HCT116 (cell line): Measurements from ENCODE around the gene FBXO7. TPM values are rescaled to one million over a fixed set of nuclear protein-coding genes. Genes with fewer than 3 reads are reported as not detected.

Source experiments
- ATAC-seq: fragments of 200-7000 bp; cut with Tn5 transposase; 2 replicates; pipeline ENCODE4 v1.9.1; 2020; ENCODE audit warnings: mild to moderate bottlenecking, moderate library complexity
- BruUV-seq: library from RNA; stranded (reverse); fragments of 400-500 nt; replicated peaks from 2 replicates; lab custom pipeline; 2021; lab: Mats Ljungman, UMichigan
- CTCF ChIA-PET: fragments of 300-600 bp; sonication (Branson Sonifier 250); formaldehyde crosslinking; loops from one replicate; lab custom pipeline; 2021; ENCODE audit warnings: antibody characterized with exemption; lab: Charles Lee
- POLR2A ChIA-PET: fragments of 300-600, 350-600 bp; sonication (Branson Sonifier 250); formaldehyde crosslinking; loops from one replicate; lab custom pipeline; 2021; ENCODE audit warnings: antibody characterized with exemption; lab: Charles Lee
- RAD21 ChIA-PET, 2 experiments: fragments of 300-600 bp; sonication (Branson Sonifier 250); formaldehyde crosslinking; loops; one replicate each; lab custom pipeline; 2023; ENCODE audit warnings: low total read pairs in 2 of 2; ENCODE audit not compliant: uncharacterized antibody in 2 of 2, unreplicated experiment in 2 of 2, low non-redundant PET in 1 of 2; lab: Charles Lee
- DNase-seq: peaks from one replicate; pipeline ENCODE4 v3.0.0-alpha.2; 2010; ENCODE audit warnings: low read depth, low spot score
- H2AFZ ChIP-seq: fragments of 200-600 bp; shearing (Covaris generic), sonication (generic); 2 replicates; pipeline ENCODE4 v1.6.1; 2017; ENCODE audit warnings: low read depth, mixed run types, mixed read lengths, antibody characterized with exemption, low read length; ENCODE audit not compliant: poor library complexity, severe bottlenecking
- H3K27ac ChIP-seq: 2 replicates; pipeline ENCODE4 v1.5.1; 2012; ENCODE audit warnings: low read depth, low read length
- H3K27me3 ChIP-seq: fragments of 200-600 bp; sonication (generic); 2 replicates; pipeline ENCODE4 v1.6.1; 2016; ENCODE audit warnings: mixed run types, low read length, mixed read lengths; ENCODE audit not compliant: insufficient read depth
- H3K36me3 ChIP-seq, 2 experiments: fragments of 200-500 bp in 1 of 2; fragments of 200-600 bp in 1 of 2; sonication (Bioruptor generic) in 1 of 2; sonication (generic) in 1 of 2; 2 replicates each; pipeline versions ENCODE4 v1.5.1 to v1.6.1; 2014 to 2016; ENCODE audit warnings: low read length in 2 of 2, inconsistent platforms in 1 of 2, mixed read lengths in 1 of 2, mixed run types in 1 of 2; ENCODE audit not compliant: insufficient read depth in 2 of 2, control insufficient read depth in 1 of 2
- H3K4me1 ChIP-seq, 2 experiments: fragments of 200-600 bp in 1 of 2; sonication (generic) in 1 of 2; 2 replicates each; pipeline versions ENCODE4 v1.5.1 to v1.6.1; 2012 to 2017; ENCODE audit warnings: low read length in 2 of 2, inconsistent platforms in 1 of 2, mild to moderate bottlenecking in 1 of 2, mixed read lengths in 1 of 2, mixed run types in 1 of 2, moderate library complexity in 1 of 2; ENCODE audit not compliant: insufficient read depth in 2 of 2, control insufficient read depth in 1 of 2
- H3K4me2 ChIP-seq: fragments of 200-600 bp; sonication (generic); 2 replicates; pipeline ENCODE4 v1.6.1; 2017; ENCODE audit warnings: mixed run types, low read length, mixed read lengths
- H3K4me3 ChIP-seq, 2 experiments: fragments of 200-600 bp in 1 of 2; sonication (generic) in 1 of 2; replicated peaks in 1 of 2; 2 replicates each; pipeline ENCODE4 v1.5.1; 2011 to 2016; ENCODE audit warnings: low read length in 2 of 2, control low read depth in 1 of 2, low read depth in 1 of 2, mild to moderate bottlenecking in 1 of 2, mixed read lengths in 1 of 2, mixed run types in 1 of 2
- H3K79me2 ChIP-seq: fragments of 200-600 bp; sonication (generic); 2 replicates; pipeline ENCODE4 v1.6.1; 2017; ENCODE audit warnings: mild to moderate bottlenecking, mixed run types, low read length, moderate library complexity, mixed read lengths; ENCODE audit not compliant: insufficient read depth
- H3K9ac ChIP-seq: fragments of 200-600 bp; sonication (generic); 2 replicates; pipeline ENCODE4 v1.6.1; 2016; ENCODE audit warnings: low read length, mixed read lengths
- H3K9me2 ChIP-seq: fragments of 200-600 bp; sonication (generic), shearing (Covaris generic); 2 replicates; pipeline ENCODE4 v1.6.1; 2017; ENCODE audit warnings: mixed run types, mild to moderate bottlenecking, moderate library complexity; ENCODE audit not compliant: insufficient read depth
- H3K9me3 ChIP-seq, 2 experiments: fragments of 200-500 bp in 1 of 2; fragments of 200-600 bp in 1 of 2; sonication (Bioruptor generic) in 1 of 2; sonication (generic) in 1 of 2; 2 replicates each; pipeline ENCODE4 v1.6.1; 2014 to 2017; ENCODE audit warnings: low read length in 2 of 2, mixed read lengths in 2 of 2, inconsistent platforms in 1 of 2, low read depth in 1 of 2, mild to moderate bottlenecking in 1 of 2, mixed run types in 1 of 2, moderate library complexity in 1 of 2; ENCODE audit not compliant: control insufficient read depth in 1 of 2, insufficient read depth in 1 of 2
- H4K20me1 ChIP-seq: fragments of 200-600 bp; sonication (generic), shearing (Covaris generic); 2 replicates; pipeline ENCODE4 v1.6.1; 2017; ENCODE audit warnings: mixed run types, mild to moderate bottlenecking, moderate library complexity; ENCODE audit not compliant: insufficient read depth
- ATF3 ChIP-seq: IDR thresholded peaks from 2 replicates; pipeline ENCODE4 v1.6.1; 2012
- CBX3 ChIP-seq: IDR thresholded peaks from 2 replicates; pipeline ENCODE4 v1.6.1; 2012; ENCODE audit warnings: low read depth
- CEBPB ChIP-seq: IDR thresholded peaks from 2 replicates; pipeline ENCODE4 v1.6.1; 2012; ENCODE audit warnings: low read depth
- CTCF ChIP-seq, 3 experiments: fragments of 200-600 bp in 1 of 3; sonication (generic) in 1 of 3; IDR thresholded peaks in 2 of 3; conservative IDR thresholded peaks in 1 of 3; 2 replicates each; pipeline ENCODE4 v1.5.1; 2012 to 2017; ENCODE audit warnings: low read depth in 2 of 3, low read length in 2 of 3, antibody characterized with exemption in 1 of 3, borderline replicate concordance in 1 of 3, control low read depth in 1 of 3, mild to moderate bottlenecking in 1 of 3, mixed read lengths in 1 of 3, mixed run types in 1 of 3, moderate library complexity in 1 of 3; ENCODE audit not compliant: insufficient read depth in 1 of 3
- RAD21 ChIP-seq: IDR thresholded peaks from 2 replicates; pipeline ENCODE4 v1.6.1; 2012; ENCODE audit warnings: low read depth, mild to moderate bottlenecking
- SIN3A ChIP-seq: IDR thresholded peaks from 2 replicates; pipeline ENCODE4 v1.6.1; 2012; ENCODE audit warnings: low read depth
- SRF ChIP-seq: IDR thresholded peaks from 2 replicates; pipeline ENCODE4 v1.6.1; 2012; ENCODE audit warnings: low read depth
- ZNF274 ChIP-seq: fragments of 200-500 bp; sonication (Bioruptor generic); IDR thresholded peaks from 2 replicates; pipeline ENCODE4 v1.6.1; 2014; ENCODE audit warnings: mild to moderate bottlenecking, low read depth, low read length, inconsistent platforms
- intact Hi-C: fragments of 100-400 bp; cut with micrococcal nuclease; formaldehyde crosslinking; loops from 2 replicates; pipeline ENCODE4 v1.10.0; 2022
- total RNA-seq: library from RNA; stranded (reverse); gene quantifications from one replicate; pipeline ENCODE4 v1.2.1, GENCODE V29; 2021; ENCODE audit not compliant: unreplicated experiment
- TF ChIP-seq, protein P1 (sequence below): IDR thresholded peaks from 2 replicates; pipeline ENCODE4 v1.6.1; 2011; ENCODE audit warnings: mild to moderate bottlenecking, low read length, moderate library complexity; ENCODE audit not compliant: insufficient replicate concordance; ENCODE audit errors: extremely low read depth

FBXO7 gene
- total RNA-seq, 1 experiment from 2014 or later: 69.2 TPM

DNA sequence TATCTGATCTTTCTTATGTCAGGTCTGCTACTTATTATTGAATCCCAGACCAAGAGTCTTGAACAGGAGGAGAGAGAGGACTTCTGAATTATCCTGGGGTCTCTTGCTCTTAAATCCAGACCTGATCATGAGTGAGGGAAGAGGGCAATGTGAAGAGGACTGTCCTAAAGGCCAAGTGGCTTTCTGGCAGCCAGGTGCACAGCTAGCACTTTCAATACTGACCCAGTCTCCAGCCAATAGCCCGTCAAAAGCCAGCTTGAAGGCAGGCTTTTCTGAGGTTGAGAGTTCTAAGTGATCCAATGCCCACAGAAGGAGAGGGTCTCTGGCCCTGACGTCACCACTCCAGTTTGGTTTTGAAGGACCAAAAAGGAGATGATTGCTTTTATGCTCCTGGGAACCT, 37.2 kb downstream of the FBXO7 start:
- no peak overlapping the region for H3K9ac ChIP-seq
- CTCF ChIA-PET: no interaction called here
- intact Hi-C loops: no loop called here

More for the DNA sequence above, 37.2 kb downstream of the FBXO7 start:
- H3K27me3 ChIP-seq: no peaks in the 10 kb centered on the region
- no peaks in the 10 kb centered on the region for H4K20me1 ChIP-seq
- no peak for TF ChIP-seq CTCF (IDR thresholded peaks at IDR 0.05 in 2 of 3, conservative IDR thresholded peaks at IDR 0.05 in 1 of 3; ENCODE audit: borderline replicate concordance in 1 of 3, insufficient read depth in 1 of 3, low read depth in 2 of 3, low read length in 2 of 3)
- TF ChIP-seq SIN3A: no peak
- no peak for TF ChIP-seq CEBPB
- no peak for TF ChIP-seq SRF
- TF ChIP-seq, protein P1, sequence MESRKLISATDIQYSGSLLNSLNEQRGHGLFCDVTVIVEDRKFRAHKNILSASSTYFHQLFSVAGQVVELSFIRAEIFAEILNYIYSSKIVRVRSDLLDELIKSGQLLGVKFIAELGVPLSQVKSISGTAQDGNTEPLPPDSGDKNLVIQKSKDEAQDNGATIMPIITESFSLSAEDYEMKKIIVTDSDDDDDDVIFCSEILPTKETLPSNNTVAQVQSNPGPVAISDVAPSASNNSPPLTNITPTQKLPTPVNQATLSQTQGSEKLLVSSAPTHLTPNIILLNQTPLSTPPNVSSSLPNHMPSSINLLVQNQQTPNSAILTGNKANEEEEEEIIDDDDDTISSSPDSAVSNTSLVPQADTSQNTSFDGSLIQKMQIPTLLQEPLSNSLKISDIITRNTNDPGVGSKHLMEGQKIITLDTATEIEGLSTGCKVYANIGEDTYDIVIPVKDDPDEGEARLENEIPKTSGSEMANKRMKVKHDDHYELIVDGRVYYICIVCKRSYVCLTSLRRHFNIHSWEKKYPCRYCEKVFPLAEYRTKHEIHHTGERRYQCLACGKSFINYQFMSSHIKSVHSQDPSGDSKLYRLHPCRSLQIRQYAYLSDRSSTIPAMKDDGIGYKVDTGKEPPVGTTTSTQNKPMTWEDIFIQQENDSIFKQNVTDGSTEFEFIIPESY: no peak
- TF ChIP-seq RAD21: no peak
- TF ChIP-seq ZNF274: no peak
- no peak for TF ChIP-seq ATF3
- TF ChIP-seq CBX3: no peak
- no peaks in the 10 kb centered on the region for H3K9me2 ChIP-seq
- RAD21 ChIA-PET: no interaction called here
- H3K36me3 ChIP-seq: no peaks in the 10 kb centered on the region
- H3K9me3 ChIP-seq: no peaks in the 10 kb centered on the region
- no peaks in the 10 kb centered on the region for H3K79me2 ChIP-seq
- H3K4me2 ChIP-seq: no peak overlapping the region
- no TSS peak for BruUV-seq
- no peak overlapping the region for H2AFZ ChIP-seq
- no peak overlapping the region for H3K4me3 ChIP-seq
- H3K27ac ChIP-seq: no peak overlapping the region
- no peaks in the 10 kb centered on the region for H3K4me1 ChIP-seq
- POLR2A ChIA-PET: no interaction called here
- DNase-seq (no peak), ATAC-seq (no peak)
